Measurements from ENCODE around the gene ANXA10. TPM values are rescaled to one million over a fixed set of nuclear protein-coding genes. Genes with fewer than 3 reads are reported as not detected.

The ANXA10 gene
- total and polyA plus RNA-seq, 2 of the 8 experiments (the other 6 are each of a cell fraction or from before 2014, with no cell fraction given): not detected

DNA sequence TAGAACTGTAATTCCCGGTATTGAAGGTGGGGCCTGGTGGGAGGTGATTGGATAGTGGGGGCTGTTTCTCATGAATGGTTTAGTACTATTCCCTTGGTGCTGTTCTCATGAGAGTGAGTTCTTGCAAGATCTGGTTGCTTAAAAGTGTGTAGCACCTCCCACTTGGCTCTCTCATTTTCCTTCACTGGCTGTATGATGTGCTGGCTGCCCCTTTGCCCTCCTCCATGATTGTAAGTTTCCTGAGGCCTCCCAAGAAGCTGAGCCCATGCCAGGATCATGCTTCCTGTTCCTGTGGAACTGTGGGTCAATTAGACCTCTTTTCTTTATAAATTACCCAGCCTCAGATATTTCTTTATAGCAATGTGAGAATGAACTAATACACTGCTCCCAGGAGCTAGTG lies 8.7 kb downstream of the ANXA10 start:
- Histone ChIP-seq H3K9ac (replicated peaks in 1 of 4; ENCODE audit: extremely low read depth in 1 of 4, low read depth in 3 of 4, low read length in 3 of 4) (no peak overlapping the region), H3K14ac (ENCODE audit: insufficient read length) (no peak overlapping the region), H3K23ac (ENCODE audit: insufficient read length) (no peak overlapping the region), H4K91ac (replicated peaks; ENCODE audit: insufficient read length, low read length) (no peak overlapping the region), H3K9me3 (ENCODE audit: insufficient read depth in 2 of 2, low read depth in 1 of 2, low read length in 1 of 2) (no peaks in the 10 kb centered on the region), H4K5ac (ENCODE audit: insufficient read length, low read depth, low read length) (no peak overlapping the region), H2BK5ac (ENCODE audit: low read depth, low read length) (no peak overlapping the region), H2BK120ac (replicated peaks; ENCODE audit: low read depth, low read length) (no peak overlapping the region), H3K18ac (ENCODE audit: extremely low read depth, low read length) (no peak overlapping the region), H3K56ac (replicated peaks; ENCODE audit: insufficient read length, low read depth, low read length) (no peak overlapping the region), H3K79me2 (ENCODE audit: control insufficient read depth in 1 of 2, insufficient read depth in 2 of 2, low read length in 2 of 2) (no peaks in the 10 kb centered on the region), H2AK5ac (ENCODE audit: low read depth, low read length) (no peak overlapping the region), H3K27ac (ENCODE audit: low read depth, low read length) (no peak overlapping the region), H2BK20ac (ENCODE audit: low read length) (no peak overlapping the region), H2BK12ac (ENCODE audit: low read depth, low read length) (no peak overlapping the region), H3K4me2 (ENCODE audit: insufficient read depth in 1 of 2, low read depth in 2 of 2, low read length in 2 of 2) (no peak overlapping the region), H3K4me3 (ENCODE audit: extremely low read depth in 1 of 4, insufficient read depth in 2 of 4, low read depth in 3 of 4, low read length in 4 of 4) (no peak overlapping the region), H3K79me1 (ENCODE audit: low read depth, low read length) (no peaks in the 10 kb centered on the region), H3K4ac (replicated peaks; ENCODE audit: insufficient read length, low read depth, low read length) (no peak overlapping the region), H3K27me3 (replicated peaks in 1 of 4; ENCODE audit: control insufficient read depth in 3 of 4, extremely low read depth in 1 of 4, insufficient read depth in 3 of 4, low read length in 3 of 4) (no peaks in the 10 kb centered on the region), H3K36me3 (ENCODE audit: control insufficient read depth in 2 of 4, insufficient read depth in 4 of 4, low read length in 3 of 4) (no peaks in the 10 kb centered on the region), H3K23me2 (ENCODE audit: low read depth, low read length) (no peaks in the 10 kb centered on the region), H4K8ac (ENCODE audit: extremely low read depth, insufficient read depth, low read length) (no peak overlapping the region), H3K4me1 (replicated peaks in 1 of 4; ENCODE audit: control insufficient read depth in 3 of 4, insufficient read depth in 4 of 4, low read length in 3 of 4) (no peaks in the 10 kb centered on the region), H2AFZ (ENCODE audit: low read length) (no peak overlapping the region), H2BK15ac (ENCODE audit: low read length) (no peak overlapping the region), H4K20me1 (replicated peaks in 1 of 2; ENCODE audit: control insufficient read depth in 1 of 2, insufficient read depth in 2 of 2, low read length in 2 of 2) (no peaks in the 10 kb centered on the region)
- ChIA-PET POLR2A (ENCODE audit: partially characterized antibody) (no interaction called here), CTCF (ENCODE audit: partially characterized antibody) (no interaction called here)
- no peak for FAIRE-seq
- TF ChIP-seq SP1 (IDR thresholded peaks at IDR 0.05; ENCODE audit: low read depth, low read length): no peak
- no peak for TF ChIP-seq GABPA (IDR thresholded peaks at IDR 0.05; ENCODE audit: borderline replicate concordance, insufficient read depth, low read length)
- TF ChIP-seq JUN (IDR thresholded peaks at IDR 0.05; ENCODE audit: low read depth, low read length): no peak
- no peak for TF ChIP-seq TAF7 (optimal IDR thresholded peaks at IDR 0.05; ENCODE audit: borderline replicate concordance, low read depth, low read length)
- TF ChIP-seq POU5F1 (IDR thresholded peaks at IDR 0.05; ENCODE audit: low read depth, low read length): no peak
- no peak for TF ChIP-seq EP300 (IDR thresholded peaks at IDR 0.05; ENCODE audit: borderline replicate concordance in 1 of 2, low read depth in 2 of 2, low read length in 2 of 2)
- TF ChIP-seq BACH1 (IDR thresholded peaks at IDR 0.05; ENCODE audit: low read length): no peak
- TF ChIP-seq SIX5 (IDR thresholded peaks at IDR 0.05; ENCODE audit: low read depth, low read length): no peak
- no peak for TF ChIP-seq KDM4A (IDR thresholded peaks at IDR 0.05; ENCODE audit: low read depth, low read length, severe bottlenecking)
- no peak for TF ChIP-seq HDAC2 (IDR thresholded peaks at IDR 0.05; ENCODE audit: borderline replicate concordance in 1 of 2, low read depth in 2 of 2, low read length in 2 of 2)
- TF ChIP-seq CBX8 (IDR thresholded peaks at IDR 0.05; ENCODE audit: borderline replicate concordance, low read depth, low read length): no peak
- no peak for TF ChIP-seq RNF2 (IDR thresholded peaks at IDR 0.05; ENCODE audit: borderline replicate concordance, low read depth, low read length, missing control alignments, poor library complexity, severe bottlenecking)
- DNase-seq (ENCODE audit: low read depth in 1 of 2, low spot score in 2 of 2): no peak
- 88% methylated on average over 1 of the region's 1 CpG; no CpG with 5 or more reads in 1 of the 2 experiments for WGBS, 2 experiments (ENCODE audit: extremely low coverage in 1 of 2, insufficient coverage in 1 of 2, insufficient read length in 1 of 2, insufficient replicate concordance in 2 of 2, low coverage in 1 of 2, low lambda C conversion rate in 2 of 2, missing lambda C conversion rate in 1 of 2)

Data from H1 (cell line).